ENCODE results near the gene RPL10A. TPM values are rescaled to one million over a fixed set of nuclear protein-coding genes. Genes with fewer than 3 reads are reported as not detected.
"Not testable (repeated sequence)": the region's sequence is repeated elsewhere in the genome, so short reads cannot be mapped to it uniquely, and the experiment has no call there.

Gene RPL10A
- total RNA-seq, 1 experiment from 2014 or later, result 2,016 TPM

- H3K4me3 ChIP-seq; H3K27me3 ChIP-seq; H3K4me1 ChIP-seq; DNase-seq; H3K9me3 ChIP-seq (replicated peaks); H3K27ac ChIP-seq; H3K36me3 ChIP-seq: not testable (repeated sequence)
Measured at GRCh38 chr6:35438378-35439065, 29.7 kb upstream of the RPL10A start.

GRCh38 chr6:35439308-35439707 is 28.9 kb upstream of the RPL10A start:
- DNase-seq, result no peak
- Histone ChIP-seq H3K36me3 (no peaks in the 10 kb centered on the region), H3K27me3 (no peaks in the 10 kb centered on the region), H3K27ac (no peak overlapping the region), H3K4me3 (no peak overlapping the region), H3K4me1 (no peaks in the 10 kb centered on the region), H3K9me3 (replicated peaks) (no peaks in the 10 kb centered on the region)

- Histone ChIP-seq H3K4me3 (no peak overlapping the region), H3K4me1 (no peaks in the 10 kb centered on the region; the same call in 1 of the 2 replicates), H3K36me3 (no peaks in the 10 kb centered on the region), H3K27ac (no peak overlapping the region), H3K27me3 (no peaks in the 10 kb centered on the region), H3K9me3 (replicated peaks) (no peaks in the 10 kb centered on the region)
- DNase-seq, result no peak
Measured at GRCh38 chr6:35441205-35441604, 27.0 kb upstream of the RPL10A start.

GRCh38 chr6:35441642-35442041 is 26.6 kb upstream of the RPL10A start:
- Histone ChIP-seq H3K27me3 (no peaks in the 10 kb centered on the region), H3K36me3 (no peaks in the 10 kb centered on the region), H3K4me3 (no peak overlapping the region), H3K27ac (no peak overlapping the region), H3K9me3 (replicated peaks) (no peaks in the 10 kb centered on the region), H3K4me1 (no peaks in the 10 kb centered on the region; the same call in 1 of the 2 replicates)
- peak; percentile 23 to 40 for DNase-seq

- no peaks in the 10 kb centered on the region; the same call in 1 of the 2 replicates for H3K4me1 ChIP-seq
- H3K4me3 ChIP-seq, result no peak overlapping the region
- H3K27me3 ChIP-seq, result no peaks in the 10 kb centered on the region
- no peaks in the 10 kb centered on the region for H3K9me3 ChIP-seq (replicated peaks)
- DNase-seq, result no peak
- H3K27ac ChIP-seq, result no peak overlapping the region
- H3K36me3 ChIP-seq, result no peaks in the 10 kb centered on the region
Measured at GRCh38 chr6:35442693-35443092, 25.5 kb upstream of the RPL10A start.

- H3K4me3 ChIP-seq, result no peak overlapping the region
- no peaks in the 10 kb centered on the region for H3K9me3 ChIP-seq (replicated peaks)
- no peaks in the 10 kb centered on the region for H3K27me3 ChIP-seq
- H3K4me1 ChIP-seq, result no peaks in the 10 kb centered on the region; the same call in 1 of the 2 replicates
- no peak overlapping the region for H3K27ac ChIP-seq
- H3K36me3 ChIP-seq, result no peaks in the 10 kb centered on the region
- DNase-seq, result no peak
Measured at GRCh38 chr6:35443341-35444030, 24.7 kb upstream of the RPL10A start.

- no peak overlapping the region for H3K27ac ChIP-seq
- no peaks in the 10 kb centered on the region for H3K9me3 ChIP-seq (replicated peaks)
- no peak overlapping the region for H3K4me3 ChIP-seq
- 0 out of 2 replicates have a peak, but pooled peaks cover 3% of the 10 kb centered on the region for H3K27me3 ChIP-seq
- peak; percentile 74 to 79 for DNase-seq
- no peaks in the 10 kb centered on the region; the same call in 1 of the 2 replicates for H3K4me1 ChIP-seq
- no peaks in the 10 kb centered on the region for H3K36me3 ChIP-seq
Measured at GRCh38 chr6:35445691-35446090, 22.5 kb upstream of the RPL10A start.

- no peak overlapping the region for H3K27ac ChIP-seq
- 0 out of 2 replicates have a peak, but pooled peaks cover 3% of the 10 kb centered on the region for H3K27me3 ChIP-seq
- H3K9me3 ChIP-seq (replicated peaks), result no peaks in the 10 kb centered on the region
- DNase-seq, result peak; percentile 69 to 78
- no peaks in the 10 kb centered on the region for H3K36me3 ChIP-seq
- H3K4me3 ChIP-seq, result no peak overlapping the region
- H3K4me1 ChIP-seq, result peaks cover 7% of the 10 kb centered on the region
Measured at GRCh38 chr6:35448191-35448590, 20.0 kb upstream of the RPL10A start.

GRCh38 chr6:35449287-35449881 is 18.8 kb upstream of the RPL10A start:
- Histone ChIP-seq H3K9me3 (replicated peaks) (no peaks in the 10 kb centered on the region), H3K4me3 (no peak overlapping the region), H3K36me3 (no peaks in the 10 kb centered on the region), H3K4me1 (peaks cover 11% of the 10 kb centered on the region), H3K27ac (no peak overlapping the region), H3K27me3 (0 out of 2 replicates have a peak, but pooled peaks cover 3% of the 10 kb centered on the region)
- peak; percentile 25 to 80 for DNase-seq

- Histone ChIP-seq H3K27me3 (0 out of 2 replicates have a peak, but pooled peaks cover 3% of the 10 kb centered on the region), H3K36me3 (no peaks in the 10 kb centered on the region), H3K27ac (no peak overlapping the region), H3K4me1 (peaks cover 15% of the 10 kb centered on the region), H3K4me3 (peak overlapping the region; percentile 84), H3K9me3 (replicated peaks) (no peaks in the 10 kb centered on the region)
- DNase-seq, result peak; percentile 40 to 59
Measured at GRCh38 chr6:35451354-35452182, 16.6 kb upstream of the RPL10A start.

GRCh38 chr6:35452183-35453090 is 15.8 kb upstream of the RPL10A start, which contains the start of gene FANCE:
Gene FANCE, plus strand, starts transcription at chr6:35452338. Its CDS starts 208 bp downstream, at chr6:35452546.
- Histone ChIP-seq H3K4me1 (peaks cover 15% of the 10 kb centered on the region), H3K27ac (peak within 1 kb of the TSS; percentile 71), H3K36me3 (no peaks in the 10 kb centered on the region), H3K9me3 (replicated peaks) (no peaks in the 10 kb centered on the region), H3K4me3 (peak within 1 kb of the TSS; percentile 84), H3K27me3 (0 out of 2 replicates have a peak, but pooled peaks cover 3% of the 10 kb centered on the region)
- DNase-seq, result peak; percentile 92 to 93

GRCh38 chr6:35453236-35453635 is 15.0 kb upstream of the RPL10A start:
- Histone ChIP-seq H3K27ac (no peak overlapping the region), H3K4me3 (peak overlapping the region; percentile 84), H3K36me3 (no peaks in the 10 kb centered on the region), H3K27me3 (0 out of 2 replicates have a peak, but pooled peaks cover 3% of the 10 kb centered on the region), H3K4me1 (peaks cover 15% of the 10 kb centered on the region), H3K9me3 (replicated peaks) (no peaks in the 10 kb centered on the region)
- DNase-seq, result no peak

GRCh38 chr6:35454391-35455110 is 13.7 kb upstream of the RPL10A start:
- peaks cover 15% of the 10 kb centered on the region for H3K4me1 ChIP-seq
- no peaks in the 10 kb centered on the region; the same call in 1 of the 2 replicates for H3K36me3 ChIP-seq
- H3K4me3 ChIP-seq, result no peak overlapping the region
- H3K9me3 ChIP-seq (replicated peaks), result no peaks in the 10 kb centered on the region
- no peak overlapping the region for H3K27ac ChIP-seq
- DNase-seq, result no peak
- 0 out of 2 replicates have a peak, but pooled peaks cover 2% of the 10 kb centered on the region for H3K27me3 ChIP-seq

All from SJCRH30 (cell line).